Muscle layer of colon (tissue), 2 donors: Measurements from ENCODE around the gene NECAP2.
"Not testable (repeated sequence)": the region's sequence is repeated elsewhere in the genome, so short reads cannot be mapped to it uniquely, and the experiment has no call there.

Experiments used
- H3K27ac ChIP-seq: one replicate; pipeline ENCODE4 v1.7.0; 2013; ENCODE audit warnings: low read depth, mild to moderate bottlenecking, low read length, moderate library complexity
- H3K27me3 ChIP-seq, 2 donors: one replicate each; pipeline ENCODE4 v1.7.0; 2013; ENCODE audit warnings: low read length in 2 of 2, mild to moderate bottlenecking in 2 of 2; ENCODE audit not compliant: insufficient read depth in 2 of 2, control insufficient read depth in 1 of 2
- H3K36me3 ChIP-seq: one replicate; pipeline ENCODE4 v1.7.0; 2013; ENCODE audit warnings: mild to moderate bottlenecking, low read length; ENCODE audit not compliant: insufficient read depth
- H3K4me1 ChIP-seq: one replicate; pipeline ENCODE4 v1.7.0; 2013; ENCODE audit warnings: mild to moderate bottlenecking, low read length; ENCODE audit not compliant: insufficient read depth
- H3K4me3 ChIP-seq, 2 donors: one replicate each; pipeline ENCODE4 v1.7.0; 2013; ENCODE audit warnings: low read length in 2 of 2, low read depth in 1 of 2, mild to moderate bottlenecking in 1 of 2, moderate library complexity in 1 of 2
- H3K9ac ChIP-seq: one replicate; pipeline ENCODE4 v1.7.0; 2013; ENCODE audit warnings: low read length
- H3K9me3 ChIP-seq: one replicate; pipeline ENCODE4 v1.7.0; 2013; ENCODE audit warnings: mild to moderate bottlenecking, low read length
- donor health status: abdominal sarcoma.
- donor health status: Adenocarcinoma of cecum.

NECAP2 gene

GRCh38 chr1:16447641-16448040, 7.1 kb downstream of the NECAP2 start:
- no peaks in the 10 kb centered on the region for H3K9me3 ChIP-seq
- H3K36me3 ChIP-seq = peaks cover 70% of the 10 kb centered on the region
- H3K4me3 ChIP-seq = no peak overlapping the region
- H3K27me3 ChIP-seq = no peaks in the 10 kb centered on the region
- H3K4me1 ChIP-seq = peaks cover 13% of the 10 kb centered on the region
- H3K9ac ChIP-seq = no peak overlapping the region
- H3K27ac ChIP-seq = no peak overlapping the region

- H3K27me3 ChIP-seq = no peaks in the 10 kb centered on the region
- H3K4me3 ChIP-seq = no peak overlapping the region
- H3K4me1 ChIP-seq = peaks cover 1% of the 10 kb centered on the region
- no peak overlapping the region for H3K27ac ChIP-seq
- H3K36me3 ChIP-seq = peaks cover 63% of the 10 kb centered on the region
- H3K9me3 ChIP-seq = no peaks in the 10 kb centered on the region
- no peak overlapping the region for H3K9ac ChIP-seq
These were observed 8.5 kb downstream of the NECAP2 start for GRCh38 chr1:16449065-16449464.

- H3K4me3 ChIP-seq = no peak overlapping the region
- H3K36me3 ChIP-seq = peaks cover 63% of the 10 kb centered on the region
- H3K27ac ChIP-seq = no peak overlapping the region
- H3K9ac ChIP-seq = no peak overlapping the region
- no peaks in the 10 kb centered on the region for H3K4me1 ChIP-seq
- H3K27me3 ChIP-seq = no peaks in the 10 kb centered on the region
- no peaks in the 10 kb centered on the region for H3K9me3 ChIP-seq
These were observed 9.1 kb downstream of the NECAP2 start for GRCh38 chr1:16449666-16450065.

GRCh38 chr1:16450863-16451481, 10.4 kb downstream of the NECAP2 start:
- no peaks in the 10 kb centered on the region for H3K27me3 ChIP-seq
- no peaks in the 10 kb centered on the region for H3K9me3 ChIP-seq
- H3K4me1 ChIP-seq = no peaks in the 10 kb centered on the region
- no peak overlapping the region for H3K4me3 ChIP-seq
- H3K27ac ChIP-seq = no peak overlapping the region
- no peak overlapping the region for H3K9ac ChIP-seq
- peaks cover 66% of the 10 kb centered on the region for H3K36me3 ChIP-seq

GRCh38 chr1:16451841-16452528, 11.5 kb downstream of the NECAP2 start:
- no peak overlapping the region for H3K9ac ChIP-seq
- no peaks in the 10 kb centered on the region for H3K4me1 ChIP-seq
- H3K36me3 ChIP-seq = peaks cover 75% of the 10 kb centered on the region
- H3K9me3 ChIP-seq = no peaks in the 10 kb centered on the region
- H3K4me3 ChIP-seq = no peak overlapping the region
- H3K27me3 ChIP-seq = no peaks in the 10 kb centered on the region
- no peak overlapping the region for H3K27ac ChIP-seq

- H3K4me1 ChIP-seq, H3K4me3 ChIP-seq, H3K27me3 ChIP-seq, H3K9me3 ChIP-seq, H3K9ac ChIP-seq, H3K27ac ChIP-seq: not testable (repeated sequence)
- H3K36me3 ChIP-seq = peaks cover 71% of the 10 kb centered on the region
These were observed 14.4 kb downstream of the NECAP2 start for GRCh38 chr1:16454909-16455308.

- H3K9ac ChIP-seq, H3K4me1 ChIP-seq, H3K9me3 ChIP-seq, H3K27ac ChIP-seq, H3K4me3 ChIP-seq, H3K27me3 ChIP-seq: not testable (repeated sequence)
- peaks cover 72% of the 10 kb centered on the region for H3K36me3 ChIP-seq
These were observed 15.6 kb downstream of the NECAP2 start for GRCh38 chr1:16456151-16456550.

- no peaks in the 10 kb centered on the region for H3K9me3 ChIP-seq
- H3K4me1 ChIP-seq = no peaks in the 10 kb centered on the region
- H3K4me3 ChIP-seq = no peak overlapping the region
- H3K27ac ChIP-seq = no peak overlapping the region
- no peaks in the 10 kb centered on the region for H3K27me3 ChIP-seq
- H3K36me3 ChIP-seq = peaks cover 71% of the 10 kb centered on the region
- H3K9ac ChIP-seq = no peak overlapping the region
These were observed 18.3 kb downstream of the NECAP2 start for GRCh38 chr1:16458831-16459230.

GRCh38 chr1:16459352-16459925, 18.9 kb downstream of the NECAP2 start:
- Histone ChIP-seq H3K9ac (no peak overlapping the region), H3K27ac (no peak overlapping the region), H3K36me3 (peaks cover 66% of the 10 kb centered on the region), H3K4me3 (no peak overlapping the region), H3K27me3 (no peaks in the 10 kb centered on the region), H3K4me1 (no peaks in the 10 kb centered on the region), H3K9me3 (no peaks in the 10 kb centered on the region)

GRCh38 chr1:16461681-16462080, 21.2 kb downstream of the NECAP2 start:
- no peaks in the 10 kb centered on the region for H3K9me3 ChIP-seq
- peaks cover 47% of the 10 kb centered on the region for H3K36me3 ChIP-seq
- H3K27ac ChIP-seq = no peak overlapping the region
- no peak overlapping the region for H3K9ac ChIP-seq
- no peaks in the 10 kb centered on the region for H3K27me3 ChIP-seq
- no peak overlapping the region for H3K4me3 ChIP-seq
- H3K4me1 ChIP-seq = no peaks in the 10 kb centered on the region

- Histone ChIP-seq H3K4me1 (no peaks in the 10 kb centered on the region), H3K36me3 (peaks cover 46% of the 10 kb centered on the region), H3K9ac (no peak overlapping the region), H3K4me3 (no peak overlapping the region), H3K27ac (no peak overlapping the region), H3K9me3 (no peaks in the 10 kb centered on the region), H3K27me3 (no peaks in the 10 kb centered on the region)
These were observed 22.3 kb downstream of the NECAP2 start for GRCh38 chr1:16462773-16463330.
